GM18868 (cell line): ENCODE measurements around the gene INCA1.

Experiments used
- ATAC-seq: cut with Tn5 transposase; IDR thresholded peaks from one replicate; pipeline ENCODE4 v1.9.1; 2021; ENCODE audit warnings: mild to moderate bottlenecking, moderate library complexity; ENCODE audit not compliant: unreplicated experiment

The INCA1 gene

DNA sequence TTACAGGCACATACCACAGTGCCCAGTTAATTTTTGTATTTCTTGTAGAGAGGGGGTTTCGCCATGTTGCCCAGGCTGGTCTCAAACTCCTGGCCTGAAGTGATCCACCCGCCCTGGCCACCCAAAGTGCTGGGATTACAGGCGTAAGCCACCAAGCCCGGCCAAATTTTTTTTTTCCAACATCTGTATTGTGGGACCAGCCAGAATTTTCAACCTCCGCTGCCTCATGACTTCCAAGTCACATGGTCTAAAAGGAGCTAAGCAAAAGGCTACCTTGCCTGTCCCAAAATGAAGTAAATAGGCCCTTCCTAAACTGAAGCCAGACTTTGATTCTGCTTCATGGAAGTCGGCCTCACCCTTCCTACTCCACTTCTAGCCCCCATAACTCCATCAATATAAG is 25.5 kb downstream of the INCA1 start:
- no peak for ATAC-seq

GRCh38 chr17:4970273-4970672 is 27.0 kb downstream of the INCA1 start:
- no peak for ATAC-seq

- no peak for ATAC-seq
Measured at GRCh38 chr17:4969551-4970173, 27.7 kb downstream of the INCA1 start.

- ATAC-seq: no peak
Measured at GRCh38 chr17:4969047-4969550, 28.2 kb downstream of the INCA1 start.

DNA sequence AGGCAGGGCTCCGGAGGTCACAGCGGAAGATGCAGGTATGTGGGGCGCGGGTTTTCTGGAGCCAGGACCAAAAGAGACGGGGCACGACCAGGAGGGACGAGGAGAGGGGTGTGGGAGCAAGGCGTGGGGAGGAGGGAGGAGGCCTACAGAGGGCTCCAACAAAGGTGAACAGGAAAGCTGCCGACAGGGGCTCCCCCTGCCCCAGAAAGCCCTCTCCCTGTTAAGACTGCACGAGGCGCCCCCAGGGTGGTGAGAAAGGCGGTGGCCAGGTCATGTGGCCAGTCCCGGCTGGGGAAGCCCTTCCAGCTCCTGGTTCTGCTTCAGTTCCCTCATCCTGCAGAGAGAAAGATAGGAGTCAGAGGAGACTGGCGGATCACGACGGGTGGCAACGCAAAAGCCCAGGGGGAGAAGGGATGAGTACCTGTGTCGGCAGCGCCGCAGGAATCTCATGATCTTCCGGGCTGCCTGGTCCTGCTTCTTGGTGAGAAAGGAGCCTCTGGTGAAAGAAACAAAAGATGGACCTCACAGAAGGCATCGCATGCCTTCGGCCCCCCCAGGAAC is 28.8 kb downstream of the INCA1 start:
- ATAC-seq: no peak

DNA sequence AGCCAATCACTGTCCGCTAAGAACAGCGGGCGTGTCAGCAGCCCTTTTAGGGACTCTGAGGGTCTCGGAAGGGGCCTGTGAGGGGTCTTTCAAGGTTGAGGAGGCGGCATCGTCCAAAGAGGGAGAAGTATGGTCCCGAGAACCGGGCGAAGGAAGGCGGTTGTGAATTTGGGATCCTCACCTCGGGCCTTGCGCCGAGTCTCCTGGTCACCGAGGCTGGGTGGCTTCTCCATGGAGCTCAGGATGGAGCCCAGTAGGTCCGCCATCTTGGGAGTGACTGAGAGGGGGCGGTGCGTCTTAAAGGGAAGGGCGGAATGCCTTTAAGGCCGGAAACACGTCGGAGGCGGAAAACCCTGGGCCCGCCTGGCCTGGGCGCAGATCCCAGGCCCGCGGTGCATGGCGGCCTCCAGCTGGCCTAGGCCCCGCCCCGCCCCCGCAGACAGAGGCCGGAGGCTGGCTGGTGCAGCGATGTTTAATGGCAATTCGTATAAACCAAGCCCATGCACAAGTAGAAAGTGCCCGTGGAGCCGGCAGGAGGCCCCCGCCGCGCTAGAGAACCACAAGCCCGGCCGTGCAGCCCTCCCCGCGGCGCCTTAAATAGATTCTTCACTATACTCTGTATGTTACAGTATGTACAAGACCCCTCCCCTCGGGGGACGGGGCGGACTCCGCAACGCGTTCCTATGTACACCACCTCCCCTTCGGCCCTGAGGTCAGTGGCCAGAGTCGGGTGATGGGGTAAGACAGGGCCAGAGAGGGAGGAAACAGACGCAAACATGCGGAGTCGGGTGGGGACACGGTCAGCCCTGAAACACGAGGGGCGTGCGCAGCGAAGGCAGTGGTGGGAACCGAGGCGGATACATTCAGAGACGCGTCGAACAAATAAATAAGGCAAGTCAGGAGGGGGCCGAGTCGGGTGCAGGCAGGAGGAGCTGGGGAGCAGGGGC is 29.5 kb downstream of the INCA1 start, which contains the start of gene SPAG7:
TSS of gene SPAG7 (minus strand) at position 279 of the 947 bp plus-strand sequence. CDS start at position 266, 13 bp downstream.
- ATAC-seq: peak; percentile 60

- peak; percentile 77 for ATAC-seq
Measured at GRCh38 chr17:4966844-4967538, 30.3 kb downstream of the INCA1 start.

GRCh38 chr17:4965311-4965986 is 31.9 kb downstream of the INCA1 start:
- no peak for ATAC-seq

DNA sequence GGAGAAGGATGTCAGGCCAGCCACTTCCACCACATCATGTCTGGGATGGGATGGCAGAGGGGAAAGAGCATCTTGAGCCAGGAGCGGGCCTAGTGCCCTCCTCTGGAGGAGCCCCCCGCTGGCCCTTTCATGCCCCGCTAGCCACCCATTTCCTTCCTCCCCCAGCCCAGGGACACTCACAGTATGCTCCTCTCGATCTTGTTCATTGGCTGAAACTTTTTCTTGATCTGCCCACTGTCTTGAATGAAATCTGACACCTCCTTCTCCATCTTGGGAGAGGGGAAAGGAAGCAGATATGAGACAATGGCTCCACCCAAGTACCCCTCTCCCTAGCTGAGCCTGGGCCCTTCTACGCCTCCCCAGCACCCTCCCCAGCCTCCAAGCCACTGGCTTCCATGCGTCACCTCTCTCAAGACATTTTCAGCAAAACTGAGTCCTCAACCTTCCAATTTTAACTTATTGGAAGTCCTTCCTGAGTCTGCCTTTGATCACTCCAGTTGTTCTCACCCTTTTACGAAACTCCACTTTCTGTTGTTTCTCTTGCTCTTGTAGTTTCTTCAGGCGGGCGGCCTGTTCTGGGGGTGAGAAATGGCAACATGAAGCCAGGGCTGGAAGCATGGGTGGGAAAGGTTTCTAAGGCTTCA is 36.9 kb downstream of the INCA1 start:
- no peak for ATAC-seq

GRCh38 chr17:4959261-4959965 is 37.9 kb downstream of the INCA1 start:
- no peak for ATAC-seq

- no peak for ATAC-seq
Measured at GRCh38 chr17:4958102-4958501, 39.2 kb downstream of the INCA1 start.

GRCh38 chr17:4956493-4957061 is 40.7 kb downstream of the INCA1 start:
- no peak for ATAC-seq

- no peak for ATAC-seq
Measured at GRCh38 chr17:4955091-4955490, 42.2 kb downstream of the INCA1 start.

GRCh38 chr17:4953451-4953961 is 43.8 kb downstream of the INCA1 start:
- ATAC-seq: no peak

DNA sequence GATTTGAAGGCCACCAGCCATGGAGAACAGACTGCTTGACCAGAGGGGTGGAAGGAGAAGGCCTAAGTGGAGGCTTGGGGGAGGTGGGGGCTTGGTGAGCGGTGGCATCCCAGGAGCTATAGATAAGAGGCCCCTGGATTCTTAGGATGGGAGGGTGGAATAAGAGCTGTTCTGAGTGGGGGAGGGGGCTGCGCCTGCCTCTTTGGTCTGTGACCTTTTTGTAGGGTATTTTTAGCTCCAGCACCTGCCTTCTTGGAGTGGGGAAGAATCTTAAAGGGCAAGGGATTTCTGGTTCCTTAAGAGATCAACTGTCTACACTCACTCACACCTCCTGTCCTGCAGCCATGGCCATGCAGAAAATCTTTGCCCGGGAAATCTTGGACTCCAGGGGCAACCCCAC is 45.8 kb downstream of the INCA1 start:
- no peak for ATAC-seq

GRCh38 chr17:4950746-4951204 is 46.5 kb downstream of the INCA1 start, which contains the start of gene ENO3:
Gene ENO3 (plus strand): TSS chr17:4951119. CDS start chr17:4951830, 711 bp downstream.
- no peak for ATAC-seq

DNA sequence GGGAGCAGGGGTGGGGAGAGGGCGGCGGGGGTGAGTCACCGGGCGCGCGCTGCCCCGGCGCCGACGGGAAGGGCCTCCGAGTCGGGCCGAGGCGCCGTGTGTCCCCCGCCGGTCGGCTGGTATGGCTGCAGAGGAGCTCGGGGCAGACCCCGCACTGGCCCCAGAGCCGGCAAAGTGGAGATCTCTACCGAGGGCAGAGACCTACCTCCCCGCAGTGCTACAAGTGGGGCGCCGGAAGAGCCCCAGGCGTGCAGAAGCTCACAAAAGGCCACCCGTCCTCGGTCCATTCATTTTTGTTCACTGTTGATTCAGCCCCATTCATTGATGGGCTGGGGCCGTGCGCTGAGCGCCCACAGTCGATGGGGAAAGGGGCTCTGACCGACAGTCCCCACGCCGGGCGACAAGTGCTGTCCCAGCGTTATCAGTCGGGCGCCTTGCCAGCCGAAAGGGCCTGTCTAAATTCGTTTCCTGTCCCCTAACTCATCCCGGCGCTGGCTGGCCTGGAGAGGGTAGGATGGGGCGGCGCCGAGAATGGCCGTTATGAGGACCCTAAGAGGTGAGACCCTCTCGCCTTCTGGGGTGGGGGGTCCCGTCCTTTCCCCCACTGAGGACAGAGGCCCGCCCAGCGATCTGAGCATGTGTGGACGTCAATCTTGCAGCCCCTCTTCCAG is 47.1 kb downstream of the INCA1 start:
- ATAC-seq: no peak
